SK-N-SH (cell line): Measurements from ENCODE around the gene DCDC2B. TPM values are rescaled to one million over a fixed set of nuclear protein-coding genes. Genes with fewer than 3 reads are reported as not detected.

Experiments
- CTCF ChIA-PET: fragments of 300-600, 350-600 bp; formaldehyde crosslinking; extraction: SDS; loops from one replicate; lab custom pipeline; 2021; lab: Yijun Ruan, JAX
- POLR2A ChIA-PET: fragments of 350-600 bp; sonication (Branson Sonifier 250); formaldehyde crosslinking; extraction: SDS; loops from one replicate; lab custom pipeline; 2020; ENCODE audit warnings: antibody characterized with exemption, inconsistent platforms; lab: Yijun Ruan, JAX
- DNase-seq: peaks from one replicate; pipeline ENCODE4 v3.0.0; 2012
- H2AFZ ChIP-seq: fragments of 200-600 bp; sonication (generic); 2 replicates; pipeline ENCODE4 v1.8.1; 2016; ENCODE audit warnings: antibody characterized with exemption, mild to moderate bottlenecking, low read depth
- H3F3A ChIP-seq: fragments of 200-600 bp; sonication (generic); replicated peaks from 2 replicates; pipeline ENCODE3; 2016; ENCODE audit warnings: antibody characterized with exemption, mild to moderate bottlenecking; ENCODE audit not compliant: insufficient read depth
- H3K27ac ChIP-seq, 2 experiments: fragments of 200-500 bp in 1 of 2; fragments of 200-600 bp in 1 of 2; sonication (Bioruptor generic) in 1 of 2; sonication (generic), shearing (Covaris generic) in 1 of 2; 2 replicates each; pipeline versions ENCODE4 v1.5.1 to v1.6.1; 2014 to 2016; ENCODE audit warnings: low read depth in 2 of 2, inconsistent platforms in 1 of 2, low read length in 1 of 2, mild to moderate bottlenecking in 1 of 2, mixed read lengths in 1 of 2
- H3K27me3 ChIP-seq: fragments of 200-600 bp; sonication (generic), shearing (Covaris generic); 2 replicates; pipeline ENCODE4 v1.6.1; 2016; ENCODE audit warnings: mixed run types; ENCODE audit not compliant: insufficient read depth
- H3K36me3 ChIP-seq, 2 experiments: fragments of 200-500 bp in 1 of 2; fragments of 200-600 bp in 1 of 2; sonication (Bioruptor generic) in 1 of 2; sonication (generic) in 1 of 2; replicated peaks in 1 of 2; 2 replicates each; pipeline versions ENCODE3 to v1.5.1; 2014 to 2016; ENCODE audit warnings: low read length in 1 of 2, mild to moderate bottlenecking in 1 of 2; ENCODE audit not compliant: insufficient read depth in 2 of 2, control insufficient read depth in 1 of 2
- H3K4me1 ChIP-seq, 2 experiments: fragments of 200-500 bp in 1 of 2; fragments of 200-600 bp in 1 of 2; sonication (Bioruptor generic) in 1 of 2; sonication (generic), shearing (Covaris generic) in 1 of 2; 2 replicates each; pipeline versions ENCODE4 v1.5.1 to v1.6.1; 2014 to 2016; ENCODE audit warnings: low read depth in 1 of 2, low read length in 1 of 2, mixed run types in 1 of 2; ENCODE audit not compliant: insufficient read depth in 2 of 2, control insufficient read depth in 1 of 2
- H3K4me2 ChIP-seq: fragments of 200-600 bp; sonication (generic), shearing (Covaris generic); 2 replicates; pipeline ENCODE4 v1.6.1; 2017; ENCODE audit warnings: mixed run types
- H3K4me3 ChIP-seq, 2 experiments: fragments of 200-500 bp in 1 of 2; fragments of 200-600 bp in 1 of 2; sonication (Bioruptor generic) in 1 of 2; sonication (generic), shearing (Covaris generic) in 1 of 2; 2 replicates each; pipeline versions ENCODE4 v1.5.1 to v1.8.1; 2014 to 2016; ENCODE audit warnings: low read depth in 2 of 2, inconsistent platforms in 1 of 2, low read length in 1 of 2, mild to moderate bottlenecking in 1 of 2, mixed read lengths in 1 of 2, moderate library complexity in 1 of 2
- H3K79me2 ChIP-seq: fragments of 200-600 bp; sonication (generic); 2 replicates; pipeline ENCODE4 v1.8.1; 2017; ENCODE audit warnings: mild to moderate bottlenecking; ENCODE audit not compliant: insufficient read depth
- H3K9ac ChIP-seq: fragments of 200-600 bp; sonication (generic); 2 replicates; pipeline ENCODE4 v1.6.1; 2017; ENCODE audit warnings: mixed run types
- H3K9me2 ChIP-seq: fragments of 200-600 bp; sonication (generic); 2 replicates; pipeline ENCODE4 v1.6.1; 2017; ENCODE audit warnings: mixed run types
- H3K9me3 ChIP-seq: fragments of 200-600 bp; sonication (generic); 2 replicates; pipeline ENCODE4 v1.6.1; 2017; ENCODE audit warnings: mixed run types, mild to moderate bottlenecking, moderate library complexity
- H4K20me1 ChIP-seq: fragments of 200-600 bp; sonication (generic); 2 replicates; pipeline ENCODE4 v1.6.1; 2017; ENCODE audit warnings: mild to moderate bottlenecking, mixed run types; ENCODE audit not compliant: insufficient read depth
- CHD2 ChIP-seq: fragments of 150-350 bp; IDR thresholded peaks from 2 replicates; pipeline ENCODE4 v1.6.1; 2018; ENCODE audit warnings: low read length; ENCODE audit not compliant: partially characterized antibody
- CTCF ChIP-seq: fragments of 200-600 bp; sonication (generic); IDR thresholded peaks from 2 replicates; pipeline ENCODE4 v1.6.1; 2017; ENCODE audit warnings: antibody characterized with exemption, mild to moderate bottlenecking, moderate library complexity
- ELF1 ChIP-seq: IDR thresholded peaks from 2 replicates; pipeline ENCODE4 v1.4.0; 2012
- EZH2phosphoT487 ChIP-seq: fragments of 200-600 bp; sonication (generic); IDR thresholded peaks from 2 replicates; pipeline ENCODE4 v1.6.1; 2017; ENCODE audit warnings: low read depth, mixed run types, mild to moderate bottlenecking, antibody characterized with exemption, moderate library complexity, borderline replicate concordance
- FOXJ3 ChIP-seq: sonication (generic); formaldehyde crosslinking; IDR thresholded peaks from 2 replicates; pipeline ENCODE4 v1.5.1; 2020; ENCODE audit warnings: mild to moderate bottlenecking, missing genetic modification reagents
- GABPA ChIP-seq: IDR thresholded peaks from 2 replicates; pipeline ENCODE4 v1.4.0; 2012; ENCODE audit warnings: low read depth, mild to moderate bottlenecking
- MEF2A ChIP-seq: IDR thresholded peaks from 2 replicates; pipeline ENCODE4 v1.4.0; 2012; ENCODE audit warnings: low read depth, borderline replicate concordance
- NRF1 ChIP-seq: IDR thresholded peaks from 2 replicates; pipeline ENCODE4 v1.6.1; 2012; ENCODE audit warnings: low read depth, mild to moderate bottlenecking, low read length
- RCOR1 ChIP-seq: fragments of 150-350 bp; IDR thresholded peaks from 2 replicates; pipeline ENCODE4 v1.6.1; 2017; ENCODE audit warnings: antibody characterized with exemption, low read length
- RFX5 ChIP-seq: IDR thresholded peaks from 2 replicates; pipeline ENCODE4 v1.6.1; 2012; ENCODE audit warnings: mild to moderate bottlenecking, improper control_type of control experiment, low read length
- TAF1 ChIP-seq: IDR thresholded peaks from 2 replicates; pipeline ENCODE4 v1.6.1; 2012; ENCODE audit warnings: low read depth, mild to moderate bottlenecking, low read length, moderate library complexity, borderline replicate concordance
- TCF12 ChIP-seq: IDR thresholded peaks from 2 replicates; pipeline ENCODE4 v1.4.0; 2012
- TEAD4 ChIP-seq: IDR thresholded peaks from 2 replicates; pipeline ENCODE4 v1.4.0; 2012; ENCODE audit warnings: mild to moderate bottlenecking, borderline replicate concordance; ENCODE audit not compliant: insufficient read depth
- USF1 ChIP-seq: IDR thresholded peaks from 2 replicates; pipeline ENCODE4 v1.4.0; 2012; ENCODE audit warnings: low read depth, borderline replicate concordance
- USF2 ChIP-seq: fragments of 150-350 bp; IDR thresholded peaks from 2 replicates; pipeline ENCODE4 v1.6.1; 2017; ENCODE audit warnings: antibody characterized with exemption, low read length, low read depth, borderline replicate concordance
- YY1 ChIP-seq: IDR thresholded peaks from 2 replicates; pipeline ENCODE4 v1.4.0; 2012; ENCODE audit warnings: low read depth, mild to moderate bottlenecking
- ZBTB33 ChIP-seq: IDR thresholded peaks from 2 replicates; pipeline ENCODE4 v1.4.0; 2012; ENCODE audit warnings: low read depth, borderline replicate concordance
- WGBS: methylation state at CpG from one replicate; pipeline ENCODE4 v1.1.6; 2017; ENCODE audit warnings: low lambda C conversion rate; 5-methylcytosine and 5-hydroxymethylcytosine counted together
- polyA plus RNA-seq, 3 experiments: library from polyadenylated mRNA; depleted of rRNA; stranded (reverse); fragments of >200 nt; gene quantifications; 2 replicates each; pipeline ENCODE4 v1.2.3, GENCODE V29; 2012

DCDC2B gene
- polyA plus RNA-seq, 1 of the 3 experiments (the other 2 are of a cell fraction): not detected

- ChIA-PET POLR2A (interaction anchor here (0.7 to 3.4 kb wide), 4 partner anchors 12 to 83 kb away, joined by 3 to 19 read pairs (median 4); partner anchors contain the start of genes DCDC2B and TXLNA), CTCF (interaction anchor here (0.8 to 1.7 kb wide), 4 partner anchors 18 to 51 kb away, joined by 3 to 7 read pairs (median 4); partner anchors contain the start of gene TXLNA)
- no peak for TF ChIP-seq RCOR1
- no peak for TF ChIP-seq ZBTB33
- TF ChIP-seq FOXJ3 (CRISPR knock-in tag): no peak
- H4K20me1 ChIP-seq: no peaks in the 10 kb centered on the region
- no peak overlapping the region for H3K4me2 ChIP-seq
- no peaks in the 10 kb centered on the region for H3K9me2 ChIP-seq
- H3K4me1 ChIP-seq: peaks cover 22 to 29% of the 10 kb centered on the region in 2 experiments; a peak in 3 of 4 replicates
- 100% methylated on average over 1 of the region's 1 CpG for WGBS
- H3K4me3 ChIP-seq: no peak overlapping the region
- no peaks in the 10 kb centered on the region for H3K79me2 ChIP-seq
- peaks cover 39 to 60% of the 10 kb centered on the region in 2 experiments for H3K36me3 ChIP-seq
- H2AFZ ChIP-seq: no peak overlapping the region
- peaks cover 18% of the 10 kb centered on the region for H3F3A ChIP-seq
- H3K27me3 ChIP-seq: no peaks in the 10 kb centered on the region
- H3K9me3 ChIP-seq: no peaks in the 10 kb centered on the region
- H3K9ac ChIP-seq: no peak overlapping the region
- peak overlapping the region; percentile 28; a peak in 1 of 4 replicates for H3K27ac ChIP-seq
- DNase-seq: no peak
These were observed 11.8 kb upstream of the DCDC2B start for GRCh38 chr1:32197074-32197473.

- H3K36me3 ChIP-seq: peaks cover 34 to 52% of the 10 kb centered on the region in 2 experiments
- no peak for DNase-seq
- no peak overlapping the region for H3K4me2 ChIP-seq
- no peaks in the 10 kb centered on the region for H4K20me1 ChIP-seq
- H2AFZ ChIP-seq: no peak overlapping the region
- ChIA-PET POLR2A (interaction anchor here (0.7 to 3.4 kb wide), 4 partner anchors 11 to 82 kb away, joined by 3 to 19 read pairs (median 4); partner anchors contain the start of genes DCDC2B and TXLNA), CTCF (interaction anchor here (0.8 to 1.7 kb wide), 5 partner anchors 18 to 50 kb away, joined by 3 to 10 read pairs (median 5); partner anchors contain the start of gene TXLNA)
- H3K79me2 ChIP-seq: no peaks in the 10 kb centered on the region
- peaks cover 22 to 30% of the 10 kb centered on the region in 2 experiments; a peak in 3 of 4 replicates for H3K4me1 ChIP-seq
- TF ChIP-seq USF2 (no peak), YY1 (no peak), RFX5 (no peak), GABPA (no peak), TCF12 (no peak), TAF1 (no peak), ELF1 (no peak), NRF1 (no peak), USF1 (no peak), TEAD4 (no peak), EZH2phosphoT487 (no peak), RCOR1 (no peak), CTCF (no peak), CHD2 (no peak), MEF2A (no peak)
- no peaks in the 10 kb centered on the region for H3K9me2 ChIP-seq
- H3K27me3 ChIP-seq: no peaks in the 10 kb centered on the region
- H3K27ac ChIP-seq: no peak overlapping the region; a peak in 2 of 4 replicates
- 93% methylated on average over 2 of the region's 6 CpGs for WGBS
- H3F3A ChIP-seq: peaks cover 18% of the 10 kb centered on the region
- H3K9me3 ChIP-seq: no peaks in the 10 kb centered on the region
- no peak overlapping the region for H3K9ac ChIP-seq
- no peak overlapping the region for H3K4me3 ChIP-seq
These were observed 11.1 kb upstream of the DCDC2B start for GRCh38 chr1:32197837-32198236.
